ENCODE measurements around the gene INMT.

INMT gene

DNA sequence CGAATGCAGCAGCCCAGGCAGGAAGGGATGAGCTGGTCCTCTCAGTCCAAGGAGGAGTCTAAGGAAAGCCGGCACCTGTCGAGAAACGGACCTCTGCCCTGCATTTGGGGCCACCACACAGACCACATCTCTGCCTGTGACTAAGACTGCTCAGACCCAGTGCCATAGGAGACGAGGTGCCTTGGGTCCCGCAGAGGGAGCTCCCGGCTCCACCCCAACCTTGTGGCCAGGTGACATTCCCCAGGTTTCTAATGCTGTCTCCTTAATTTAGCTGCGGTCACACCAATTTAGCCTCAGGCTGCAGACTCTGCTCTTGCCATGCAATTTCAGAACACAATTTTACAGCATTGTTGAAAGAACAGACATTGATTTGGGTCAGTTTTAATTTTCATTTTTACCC lies 46.9 kb upstream of the INMT start:
- Histone ChIP-seq H3K9ac (ENCODE audit: low read length) (no peak overlapping the region), H3K27ac (ENCODE audit: low read length) (peak overlapping the region; percentile 2; the same call in 1 of the 2 replicates), H4K20me1 (ENCODE audit: insufficient read depth, low read length) (no peaks in the 10 kb centered on the region), H3K79me2 (ENCODE audit: low read length) (no peaks in the 10 kb centered on the region), H3K27me3 (replicated peaks; ENCODE audit: insufficient read depth, low read length) (no peaks in the 10 kb centered on the region), H3K36me3 (replicated peaks; ENCODE audit: insufficient read depth, low read length) (no peaks in the 10 kb centered on the region), H2AFZ (ENCODE audit: low read length) (0 out of 2 replicates have a peak overlapping the region, but pooled peaks have one; percentile 34), H3F3A (ENCODE audit: insufficient read depth, low read length) (no peaks in the 10 kb centered on the region), H3K4me1 (ENCODE audit: low read length) (0 out of 2 replicates have a peak, but pooled peaks cover 9% of the 10 kb centered on the region), H3K9me3 (replicated peaks; ENCODE audit: insufficient read depth, low read length) (no peaks in the 10 kb centered on the region), H3K4me2 (ENCODE audit: low read depth, low read length) (peak overlapping the region; percentile 57), H3K9me2 (replicated peaks; ENCODE audit: insufficient read depth, low read length) (no peaks in the 10 kb centered on the region), H3K4me3 (ENCODE audit: low read length) (0 out of 2 replicates have a peak overlapping the region, but pooled peaks have one; percentile 25)
- no peak for TF ChIP-seq EZH2 (optimal IDR thresholded peaks at IDR 0.05; ENCODE audit: low read depth, low read length)
- TF ChIP-seq CTCF (IDR thresholded peaks at IDR 0.05; ENCODE audit: low read length), result no peak
- TF ChIP-seq EZH2phosphoT487 (IDR thresholded peaks at IDR 0.05; ENCODE audit: low read length), result no peak
- peak; percentile 31 for DNase-seq

DNA sequence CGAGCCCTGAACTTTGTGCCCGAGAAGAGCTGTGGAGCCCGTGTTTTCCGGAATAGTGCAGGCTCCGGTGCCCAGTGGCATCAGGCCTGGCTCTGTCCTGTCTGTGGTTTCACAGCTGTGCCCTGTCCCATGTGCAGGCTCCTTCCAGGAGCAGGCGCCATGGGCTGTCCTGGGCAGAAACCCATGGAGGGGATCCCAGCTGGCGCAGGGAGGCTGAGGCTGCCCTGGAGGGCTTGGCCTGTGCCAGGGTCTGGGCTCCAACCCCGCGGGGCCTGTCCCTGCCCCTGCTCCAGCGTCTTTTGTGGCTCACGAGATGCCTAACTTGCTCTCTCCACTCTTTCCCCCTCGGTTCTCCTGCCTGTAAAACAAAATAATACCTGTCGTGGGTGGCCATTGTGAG lies 46.3 kb upstream of the INMT start:
- peak overlapping the region; percentile 34; the same call in 1 of the 2 replicates for H2AFZ ChIP-seq (ENCODE audit: low read length)
- peak overlapping the region; percentile 57 for H3K4me2 ChIP-seq (ENCODE audit: low read depth, low read length)
- H3K27ac ChIP-seq (ENCODE audit: low read length), result peak overlapping the region; percentile 2; the same call in 1 of the 2 replicates
- H3F3A ChIP-seq (ENCODE audit: insufficient read depth, low read length), result no peaks in the 10 kb centered on the region
- H3K36me3 ChIP-seq (replicated peaks; ENCODE audit: insufficient read depth, low read length), result no peaks in the 10 kb centered on the region
- no peaks in the 10 kb centered on the region for H4K20me1 ChIP-seq (ENCODE audit: insufficient read depth, low read length)
- H3K27me3 ChIP-seq (replicated peaks; ENCODE audit: insufficient read depth, low read length), result no peaks in the 10 kb centered on the region
- no peaks in the 10 kb centered on the region for H3K9me2 ChIP-seq (replicated peaks; ENCODE audit: insufficient read depth, low read length)
- H3K9me3 ChIP-seq (replicated peaks; ENCODE audit: insufficient read depth, low read length), result no peaks in the 10 kb centered on the region
- 0 out of 2 replicates have a peak overlapping the region, but pooled peaks have one; percentile 25 for H3K4me3 ChIP-seq (ENCODE audit: low read length)
- H3K9ac ChIP-seq (ENCODE audit: low read length), result no peak overlapping the region
- 0 out of 2 replicates have a peak, but pooled peaks cover 9% of the 10 kb centered on the region for H3K4me1 ChIP-seq (ENCODE audit: low read length)
- H3K79me2 ChIP-seq (ENCODE audit: low read length), result no peaks in the 10 kb centered on the region
- TF ChIP-seq CTCF (IDR thresholded peaks at IDR 0.05; ENCODE audit: low read length) (no peak), EZH2 (optimal IDR thresholded peaks at IDR 0.05; ENCODE audit: low read depth, low read length) (no peak), EZH2phosphoT487 (IDR thresholded peaks at IDR 0.05; ENCODE audit: low read length) (no peak)
- no peak for DNase-seq

- no peak for TF ChIP-seq EZH2phosphoT487 (IDR thresholded peaks at IDR 0.05; ENCODE audit: low read length)
- no peak for TF ChIP-seq CTCF (IDR thresholded peaks at IDR 0.05; ENCODE audit: low read length)
- TF ChIP-seq EZH2 (optimal IDR thresholded peaks at IDR 0.05; ENCODE audit: low read depth, low read length), result no peak
- H3K27ac ChIP-seq (ENCODE audit: low read length), result no peak overlapping the region
- no peaks in the 10 kb centered on the region for H3K9me2 ChIP-seq (replicated peaks; ENCODE audit: insufficient read depth, low read length)
- DNase-seq, result no peak
- no peak overlapping the region for H3K9ac ChIP-seq (ENCODE audit: low read length)
- H3K4me3 ChIP-seq (ENCODE audit: low read length), result no peak overlapping the region
- no peaks in the 10 kb centered on the region for H4K20me1 ChIP-seq (ENCODE audit: insufficient read depth, low read length)
- 0 out of 2 replicates have a peak, but pooled peaks cover 9% of the 10 kb centered on the region for H3K4me1 ChIP-seq (ENCODE audit: low read length)
- no peaks in the 10 kb centered on the region for H3K36me3 ChIP-seq (replicated peaks; ENCODE audit: insufficient read depth, low read length)
- H3K27me3 ChIP-seq (replicated peaks; ENCODE audit: insufficient read depth, low read length), result no peaks in the 10 kb centered on the region
- no peaks in the 10 kb centered on the region for H3K79me2 ChIP-seq (ENCODE audit: low read length)
- no peak overlapping the region for H3K4me2 ChIP-seq (ENCODE audit: low read depth, low read length)
- H3K9me3 ChIP-seq (replicated peaks; ENCODE audit: insufficient read depth, low read length), result no peaks in the 10 kb centered on the region
- no peak overlapping the region for H2AFZ ChIP-seq (ENCODE audit: low read length)
- H3F3A ChIP-seq (ENCODE audit: insufficient read depth, low read length), result no peaks in the 10 kb centered on the region
Observed at GRCh38 chr7:30706316-30706715, 45.6 kb upstream of the INMT start.
